CD4-positive, CD25-positive, alpha-beta regulatory T cell (primary cell): ENCODE measurements around the gene FZD2. TPM values are rescaled to one million over a fixed set of nuclear protein-coding genes. Genes with fewer than 3 reads are reported as not detected.

Source experiments
- ATAC-seq, 2 donors: fragments of 150-1000 bp; cut with Tn5 transposase; one replicate each; pipeline ENCODE4 v1.10.0; 2021; ENCODE audit warnings: low read depth in 2 of 2, moderate number of reproducible peaks in 2 of 2, moderate library complexity in 1 of 2
- DNase-seq, 3 donors: peaks; one replicate each; pipeline versions ENCODE4 v3.0.0 to v3.0.0-alpha.2; 2012 to 2022; ENCODE audit warnings: mixed read lengths in 1 of 3
- H3K27ac ChIP-seq: one replicate; pipeline ENCODE4 v1.7.0; 2013; ENCODE audit warnings: mild to moderate bottlenecking, low read length; ENCODE audit not compliant: insufficient read depth, poor library complexity, severe bottlenecking
- H3K27me3 ChIP-seq: one replicate; pipeline ENCODE4 v1.7.0; 2013; ENCODE audit warnings: low read length; ENCODE audit not compliant: control insufficient read depth, insufficient read depth
- H3K36me3 ChIP-seq: one replicate; pipeline ENCODE4 v1.7.0; 2013; ENCODE audit warnings: mild to moderate bottlenecking, low read length, moderate library complexity; ENCODE audit not compliant: control insufficient read depth, insufficient read depth
- H3K4me1 ChIP-seq: 2 replicates; pipeline ENCODE4 v1.7.0; 2013; ENCODE audit warnings: mild to moderate bottlenecking, low read length; ENCODE audit not compliant: insufficient read depth, control insufficient read depth, poor library complexity, severe bottlenecking
- H3K4me3 ChIP-seq: one replicate; pipeline ENCODE4 v1.7.0; 2013; ENCODE audit warnings: low read depth, mild to moderate bottlenecking, low read length, moderate library complexity
- H3K9me3 ChIP-seq, 2 experiments: 1 replicate in 1 of 2; 2 replicates in 1 of 2; pipeline ENCODE4 v1.7.0; 2013; ENCODE audit warnings: low read length in 2 of 2, mild to moderate bottlenecking in 1 of 2, moderate library complexity in 1 of 2; ENCODE audit not compliant: control insufficient read depth in 2 of 2
- H3K27ac Mint-ChIP-seq, 3 donors: one replicate each; pipeline ENCODE4 v1.8.0; 2020 to 2022; ENCODE audit warnings: mild to moderate bottlenecking in 3 of 3, mixed read lengths in 3 of 3, moderate library complexity in 2 of 3
- H3K27me3 Mint-ChIP-seq: one replicate; pipeline ENCODE4 v1.8.0; 2022; ENCODE audit warnings: mild to moderate bottlenecking, mixed read lengths
- H3K36me3 Mint-ChIP-seq: one replicate; pipeline ENCODE4 v1.8.0; 2020; ENCODE audit warnings: mixed read lengths
- H3K4me1 Mint-ChIP-seq, 4 donors: one replicate each; pipeline ENCODE4 v1.8.0; 2020 to 2022; ENCODE audit warnings: mixed read lengths in 4 of 4, mild to moderate bottlenecking in 1 of 4
- H3K4me3 Mint-ChIP-seq, 4 donors: one replicate each; pipeline ENCODE4 v1.8.0; 2020 to 2022; ENCODE audit warnings: mild to moderate bottlenecking in 4 of 4, mixed read lengths in 4 of 4, moderate library complexity in 3 of 4
- H3K9me3 Mint-ChIP-seq, 7 donors: one replicate each; pipeline ENCODE4 v1.8.0; 2020 to 2022; ENCODE audit warnings: mixed read lengths in 7 of 7, mild to moderate bottlenecking in 3 of 7, moderate library complexity in 2 of 7
- polyA plus RNA-seq, 4 donors: library from polyadenylated mRNA; unstranded; fragments of 300-500 nt; fragmentation: Illumina TruSeq; gene quantifications; one replicate each; pipeline ENCODE4 v1.2.3, GENCODE V29; 2021
- total RNA-seq: library from RNA; stranded (reverse); gene quantifications from one replicate; pipeline ENCODE4 v1.2.3, GENCODE V29; 2022

FZD2 gene
- total and polyA plus RNA-seq, 5 donors from 2014 or later: not detected

DNA sequence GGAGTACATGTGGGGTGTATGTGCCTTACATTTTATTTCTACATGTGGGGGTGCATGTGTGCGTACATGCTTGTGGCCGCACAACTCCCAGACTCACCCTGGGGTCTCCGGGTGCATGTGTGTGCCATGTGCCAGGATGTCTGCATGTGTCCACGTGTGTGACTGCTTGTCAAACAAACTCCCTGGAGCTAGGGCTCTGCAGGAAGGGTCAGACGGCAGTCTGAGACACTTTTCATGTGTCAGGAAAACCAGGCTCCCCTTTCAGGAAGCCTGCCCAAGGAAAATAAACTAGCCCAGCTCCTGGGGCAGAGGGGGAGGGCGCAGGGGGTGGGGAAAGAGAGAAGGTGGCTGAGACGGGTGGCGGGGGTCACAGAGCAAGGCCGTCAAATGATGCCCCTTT, 44.7 kb downstream of the FZD2 start:
- DNase-seq (no peak), ATAC-seq (no peak)
- no peak overlapping the region for H3K27ac Mint-ChIP-seq
- H3K9me3 ChIP-seq: no peaks in the 10 kb centered on the region
- no peak overlapping the region for H3K27ac ChIP-seq
- no peaks in the 10 kb centered on the region for H3K36me3 Mint-ChIP-seq
- no peak overlapping the region for H3K4me3 Mint-ChIP-seq
- H3K27me3 ChIP-seq: no peaks in the 10 kb centered on the region
- peaks cover 0 to 2% (median 0%) of the 10 kb centered on the region in 4 donors for H3K4me1 Mint-ChIP-seq
- H3K27me3 Mint-ChIP-seq: peaks cover 26% of the 10 kb centered on the region
- no peaks in the 10 kb centered on the region for H3K4me1 ChIP-seq
- H3K9me3 Mint-ChIP-seq: peaks cover 0 to 3% (median 0%) of the 10 kb centered on the region in 7 donors
- no peak overlapping the region for H3K4me3 ChIP-seq
- no peaks in the 10 kb centered on the region for H3K36me3 ChIP-seq

DNA sequence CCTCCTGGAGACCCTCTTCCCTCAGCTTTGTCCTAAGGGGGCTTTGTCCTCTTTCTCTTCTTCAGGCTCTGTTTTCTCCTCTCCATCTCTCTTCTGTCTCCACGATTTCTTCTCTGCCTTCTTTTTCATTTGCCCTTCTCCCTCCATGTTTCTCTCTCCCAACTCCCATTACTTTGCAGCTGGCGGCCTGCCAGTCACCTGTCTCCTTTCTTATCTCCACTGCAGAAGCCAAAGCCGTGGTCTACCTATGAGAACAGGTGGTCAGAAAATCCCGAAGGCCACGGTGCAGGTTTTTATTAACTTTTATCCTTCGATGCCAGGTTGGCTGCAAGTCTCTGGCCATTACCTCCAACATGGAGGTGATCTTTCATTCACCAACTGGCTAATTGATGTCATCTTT, 45.1 kb downstream of the FZD2 start:
- no peaks in the 10 kb centered on the region for H3K9me3 ChIP-seq
- no peaks in the 10 kb centered on the region for H3K36me3 ChIP-seq
- Mint-ChIP-seq H3K4me1 (peaks cover 0 to 2% (median 0%) of the 10 kb centered on the region in 4 donors), H3K27me3 (peaks cover 26% of the 10 kb centered on the region), H3K36me3 (no peaks in the 10 kb centered on the region), H3K4me3 (peak overlapping the region in 1 of 4 donors; percentile 39), H3K27ac (no peak overlapping the region), H3K9me3 (peaks cover 0 to 3% (median 0%) of the 10 kb centered on the region in 7 donors)
- H3K27me3 ChIP-seq: no peaks in the 10 kb centered on the region
- no peaks in the 10 kb centered on the region for H3K4me1 ChIP-seq
- no peak overlapping the region for H3K27ac ChIP-seq
- no peak overlapping the region for H3K4me3 ChIP-seq
- no peak for DNase-seq
- ATAC-seq: no peak

DNA sequence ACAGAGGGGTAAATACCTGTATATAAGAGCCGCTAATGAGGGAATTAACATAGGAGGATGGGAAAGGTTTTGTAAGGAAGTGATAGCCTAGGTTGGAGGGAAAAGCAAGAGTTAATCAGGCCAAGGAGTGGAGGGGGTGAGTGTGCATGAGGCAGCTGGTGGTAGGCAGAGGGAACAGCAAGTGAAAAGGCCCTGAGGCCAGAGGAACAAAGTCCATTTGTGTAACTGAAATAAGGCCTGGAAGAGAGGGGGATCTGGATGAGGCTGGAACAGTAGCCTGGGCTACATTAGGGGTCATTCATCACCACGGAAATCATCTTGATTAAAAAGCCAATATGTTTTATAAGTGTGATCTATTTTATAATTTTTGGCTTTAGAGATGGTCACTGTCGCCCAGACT, 45.7 kb downstream of the FZD2 start:
- H3K27ac ChIP-seq: no peak overlapping the region
- DNase-seq (no peak), ATAC-seq (no peak)

DNA sequence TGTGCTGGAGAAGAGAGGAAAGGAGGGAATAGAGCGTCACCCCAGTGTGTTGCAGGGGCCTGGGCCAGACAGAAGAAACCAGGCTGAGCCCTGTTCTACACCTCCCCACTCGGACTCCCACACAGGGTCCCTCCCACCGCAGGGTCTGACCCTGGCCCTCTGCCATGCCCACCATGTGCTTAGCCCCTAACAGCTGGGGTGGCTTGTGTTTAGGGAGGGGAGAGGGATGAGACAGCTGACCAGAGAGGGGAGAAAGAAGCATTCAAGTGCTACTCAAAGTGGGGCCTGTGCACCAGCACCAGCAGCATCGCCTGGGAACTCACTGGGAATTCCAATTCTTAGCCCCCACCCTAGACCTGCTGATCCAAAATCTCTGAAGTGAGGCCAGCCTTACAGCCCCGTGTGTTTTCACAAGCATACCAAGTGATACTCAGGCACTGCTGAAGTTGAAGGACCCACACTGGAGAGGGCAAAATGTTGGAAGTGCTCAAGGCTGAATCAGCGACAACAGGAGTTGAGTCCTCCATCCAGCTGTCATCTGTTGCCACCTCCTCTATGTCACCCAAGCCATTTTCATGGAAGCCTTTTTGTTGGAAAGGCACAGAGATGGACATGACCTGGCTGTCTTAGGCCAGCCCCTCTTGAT, 47.0 kb downstream of the FZD2 start:
- no peak overlapping the region for H3K27ac Mint-ChIP-seq
- ATAC-seq (no peak), DNase-seq (no peak)
- Histone ChIP-seq H3K4me3 (no peak overlapping the region), H3K4me1 (no peaks in the 10 kb centered on the region), H3K27me3 (no peaks in the 10 kb centered on the region), H3K9me3 (no peaks in the 10 kb centered on the region), H3K27ac (no peak overlapping the region), H3K36me3 (no peaks in the 10 kb centered on the region)
- no peak overlapping the region for H3K4me3 Mint-ChIP-seq
- peaks cover 0 to 3% (median 0%) of the 10 kb centered on the region in 7 donors for H3K9me3 Mint-ChIP-seq
- H3K4me1 Mint-ChIP-seq: peaks cover 0 to 2% (median 0%) of the 10 kb centered on the region in 4 donors
- peaks cover 25% of the 10 kb centered on the region for H3K27me3 Mint-ChIP-seq
- no peaks in the 10 kb centered on the region for H3K36me3 Mint-ChIP-seq

More for the DNA sequence above, 45.7 kb downstream of the FZD2 start:
- Mint-ChIP-seq H3K36me3 (no peaks in the 10 kb centered on the region), H3K27ac (peak overlapping the region in 1 of 3 donors; percentile 35), H3K4me1 (peaks cover 0 to 2% (median 0%) of the 10 kb centered on the region in 4 donors), H3K9me3 (peaks cover 0 to 3% (median 0%) of the 10 kb centered on the region in 7 donors), H3K4me3 (no peak overlapping the region), H3K27me3 (peaks cover 21% of the 10 kb centered on the region)
- no peaks in the 10 kb centered on the region for H3K27me3 ChIP-seq
- H3K4me1 ChIP-seq: no peaks in the 10 kb centered on the region
- H3K4me3 ChIP-seq: no peak overlapping the region
- no peaks in the 10 kb centered on the region for H3K36me3 ChIP-seq
- H3K9me3 ChIP-seq: no peaks in the 10 kb centered on the region

DNA sequence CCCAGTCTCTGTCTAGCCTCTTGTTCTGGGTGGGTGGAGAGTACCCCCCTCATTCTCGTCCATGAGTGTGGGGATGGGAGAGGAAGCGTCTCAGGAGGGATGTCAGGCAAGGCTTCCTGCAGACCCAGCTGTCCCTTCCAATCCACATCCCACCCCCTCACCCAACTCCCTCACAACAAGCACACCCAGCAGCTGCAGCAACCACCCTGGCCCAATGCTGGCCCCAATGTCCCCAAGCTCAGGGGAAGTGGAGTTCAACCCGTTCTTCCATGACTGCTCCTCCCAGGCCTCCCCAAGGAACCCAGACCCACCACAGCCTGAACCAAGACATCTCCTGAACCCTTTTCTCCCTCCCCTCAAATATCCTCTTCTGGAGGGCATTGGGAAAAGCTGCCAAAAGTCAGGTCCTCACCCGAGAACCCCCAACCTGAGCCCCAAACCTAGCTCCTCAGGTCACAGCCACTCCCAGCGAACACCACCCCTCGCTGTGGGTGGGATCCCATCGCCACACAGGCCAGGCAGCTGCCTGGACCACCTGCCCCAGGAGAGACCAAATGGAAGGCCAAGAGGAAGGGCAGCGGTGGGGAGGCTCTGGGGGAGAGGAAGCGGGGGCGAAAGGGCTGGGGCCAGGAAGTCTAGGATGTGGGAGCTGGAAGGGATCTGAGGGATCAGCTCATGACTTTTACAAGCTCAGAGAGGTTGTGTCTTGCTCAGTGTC, 47.6 kb downstream of the FZD2 start:
- H3K27me3 Mint-ChIP-seq: peaks cover 25% of the 10 kb centered on the region
- no peaks in the 10 kb centered on the region for H3K36me3 Mint-ChIP-seq
- Histone ChIP-seq H3K9me3 (no peaks in the 10 kb centered on the region), H3K4me1 (no peaks in the 10 kb centered on the region), H3K27ac (no peak overlapping the region), H3K4me3 (no peak overlapping the region), H3K36me3 (no peaks in the 10 kb centered on the region), H3K27me3 (no peaks in the 10 kb centered on the region)
- peaks cover 0 to 3% (median 0%) of the 10 kb centered on the region in 7 donors for H3K9me3 Mint-ChIP-seq
- H3K4me1 Mint-ChIP-seq: no peaks in the 10 kb centered on the region
- no peak for DNase-seq
- no peak for ATAC-seq
- no peak overlapping the region for H3K4me3 Mint-ChIP-seq
- peak overlapping the region in 1 of 3 donors; percentile 20 for H3K27ac Mint-ChIP-seq

DNA sequence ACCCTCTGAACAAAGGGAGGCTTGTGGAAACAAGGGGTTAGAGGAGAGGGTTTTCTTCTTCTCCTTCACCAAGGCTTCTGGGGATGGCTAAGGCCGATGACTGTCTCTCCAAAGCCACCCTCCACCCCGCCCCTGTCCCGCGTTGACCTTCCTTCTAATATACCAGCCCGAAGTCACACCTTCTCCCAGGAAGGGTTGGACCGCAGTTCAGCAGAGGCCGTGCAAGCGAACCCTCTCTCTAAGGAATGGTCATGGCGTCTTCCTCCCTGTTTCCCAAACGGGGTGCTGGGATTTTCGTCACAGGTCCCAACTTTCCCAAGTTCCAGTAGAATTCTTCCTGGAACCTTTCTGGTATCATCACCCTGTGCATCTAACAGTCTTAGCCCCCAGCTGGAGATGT, 49.4 kb downstream of the FZD2 start:
- Mint-ChIP-seq H3K36me3 (no peaks in the 10 kb centered on the region), H3K4me1 (no peaks in the 10 kb centered on the region), H3K9me3 (peaks cover 0 to 3% (median 0%) of the 10 kb centered on the region in 7 donors), H3K4me3 (no peak overlapping the region), H3K27me3 (peaks cover 19% of the 10 kb centered on the region), H3K27ac (no peak overlapping the region)
- Histone ChIP-seq H3K36me3 (no peaks in the 10 kb centered on the region), H3K4me1 (no peaks in the 10 kb centered on the region), H3K4me3 (no peak overlapping the region), H3K9me3 (no peaks in the 10 kb centered on the region), H3K27ac (no peak overlapping the region), H3K27me3 (no peaks in the 10 kb centered on the region)
- ATAC-seq (no peak), DNase-seq (no peak)

DNA sequence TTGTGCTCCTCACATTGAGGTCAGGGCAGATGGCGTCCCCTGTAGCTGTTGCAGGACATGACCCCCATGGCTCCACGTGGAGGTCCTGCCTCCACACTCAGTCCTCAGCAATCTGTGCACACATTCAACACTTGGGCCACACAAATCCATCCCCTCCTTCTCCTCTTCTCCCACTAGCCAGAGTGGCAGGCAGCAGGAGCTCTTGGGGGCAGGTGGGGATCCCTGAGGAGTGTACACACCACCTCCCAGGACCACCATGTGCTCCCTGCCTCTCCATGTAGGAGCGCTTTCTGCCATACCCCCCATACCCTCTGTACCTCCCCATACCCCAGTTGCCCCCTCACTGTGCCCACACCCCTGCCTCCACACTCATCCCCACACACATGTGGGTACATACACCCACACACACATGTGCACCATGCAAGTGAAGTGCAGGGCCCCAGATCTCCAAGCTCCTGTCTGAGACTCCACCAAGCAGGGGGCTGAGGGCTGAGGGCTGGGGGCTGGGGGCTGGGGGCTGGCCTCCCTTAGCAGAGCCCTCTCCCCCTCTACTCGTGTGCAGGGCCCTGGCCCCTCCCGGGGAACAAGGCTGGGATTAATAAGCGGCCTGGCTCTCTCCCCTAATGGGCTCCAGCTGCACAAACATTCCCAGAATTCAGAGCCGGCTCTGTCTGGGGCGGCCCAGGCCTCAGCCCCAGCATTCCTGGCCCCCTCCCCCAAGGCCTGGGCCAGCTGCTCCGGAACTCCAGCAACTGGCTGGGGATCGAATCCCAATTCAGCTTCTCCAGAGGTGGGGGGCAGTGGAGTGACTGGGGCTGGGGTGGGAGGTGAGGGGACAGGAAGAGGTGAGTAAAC, 50.8 kb downstream of the FZD2 start:
- Histone ChIP-seq H3K27ac (no peak overlapping the region), H3K4me1 (no peaks in the 10 kb centered on the region), H3K27me3 (no peaks in the 10 kb centered on the region), H3K4me3 (no peak overlapping the region), H3K9me3 (no peaks in the 10 kb centered on the region), H3K36me3 (no peaks in the 10 kb centered on the region)
- H3K36me3 Mint-ChIP-seq: no peaks in the 10 kb centered on the region
- DNase-seq (no peak), ATAC-seq (no peak)
- no peaks in the 10 kb centered on the region for H3K4me1 Mint-ChIP-seq
- H3K9me3 Mint-ChIP-seq: peaks cover 0 to 3% (median 0%) of the 10 kb centered on the region in 7 donors
- H3K4me3 Mint-ChIP-seq: no peak overlapping the region
- H3K27me3 Mint-ChIP-seq: peaks cover 16% of the 10 kb centered on the region
- no peak overlapping the region for H3K27ac Mint-ChIP-seq
